HEK293T (cell line): Measurements from ENCODE around the gene RABL6.
A peak's percentile ranks its signal among the peaks of the same experiment; 100 is the strongest.

Experiments
- CTCF ChIA-PET: fragments of 350-600 bp; formaldehyde crosslinking; extraction: SDS; loops from one replicate; lab custom pipeline; 2021; ENCODE audit warnings: antibody characterized with exemption, inconsistent platforms; lab: Yijun Ruan, JAX
- POLR2A ChIA-PET: fragments of 350-600 bp; formaldehyde crosslinking; extraction: SDS; loops from one replicate; lab custom pipeline; 2020; ENCODE audit warnings: antibody characterized with exemption, inconsistent platforms; lab: Yijun Ruan, JAX
- DNase-seq: peaks from one replicate; pipeline ENCODE4 v3.0.0; 2012; ENCODE audit warnings: mixed read lengths; ENCODE audit errors: extremely low spot score
- ARNT ChIP-seq: fragments of 450-650 bp; IDR thresholded peaks from 2 replicates; pipeline ENCODE4 v1.6.1; 2017; ENCODE audit warnings: mild to moderate bottlenecking
- BHLHE40 ChIP-seq: fragments of 450-650 bp; IDR thresholded peaks from 2 replicates; pipeline ENCODE4 v1.6.1; 2016; ENCODE audit warnings: mild to moderate bottlenecking, moderate library complexity, borderline replicate concordance
- CTBP1 ChIP-seq: fragments of 450-650 bp; IDR thresholded peaks from 2 replicates; pipeline ENCODE4 v1.6.1; 2016; ENCODE audit warnings: borderline replicate concordance
- ELF4 ChIP-seq: fragments of 450-650 bp; IDR thresholded peaks from 2 replicates; pipeline ENCODE4 v1.6.1; 2017; ENCODE audit warnings: antibody characterized with exemption
- FOXA1 ChIP-seq: fragments of 450-650 bp; IDR thresholded peaks from 2 replicates; pipeline ENCODE4 v1.6.1; 2016; ENCODE audit warnings: mild to moderate bottlenecking
- FOXK2 ChIP-seq: fragments of 450-650 bp; IDR thresholded peaks from 2 replicates; pipeline ENCODE4 v1.6.1; 2016; ENCODE audit warnings: mild to moderate bottlenecking
- FOXM1 ChIP-seq: fragments of 450-650 bp; IDR thresholded peaks from 2 replicates; pipeline ENCODE4 v1.6.1; 2017; ENCODE audit warnings: mild to moderate bottlenecking, borderline replicate concordance
- HDGF ChIP-seq: fragments of 450-650 bp; IDR thresholded peaks from 2 replicates; pipeline ENCODE4 v1.6.1; 2017; ENCODE audit warnings: antibody characterized with exemption, borderline replicate concordance
- L3MBTL2 ChIP-seq: fragments of 450-650 bp; conservative IDR thresholded peaks from 2 replicates; pipeline ENCODE4 v1.6.1; 2016; ENCODE audit warnings: mild to moderate bottlenecking
- LEF1 ChIP-seq: fragments of 450-650 bp; IDR thresholded peaks from 2 replicates; pipeline ENCODE4 v1.6.1; 2017; ENCODE audit warnings: mild to moderate bottlenecking, borderline replicate concordance
- NFRKB ChIP-seq: fragments of 450-650 bp; IDR thresholded peaks from 2 replicates; pipeline ENCODE4 v1.6.1; 2016; ENCODE audit warnings: mild to moderate bottlenecking, moderate library complexity
- SP1 ChIP-seq: fragments of 450-650 bp; IDR thresholded peaks from 2 replicates; pipeline ENCODE4 v1.6.1; 2017
- SUZ12 ChIP-seq: fragments of 450-650 bp; IDR thresholded peaks from 2 replicates; pipeline ENCODE4 v1.6.1; 2016; ENCODE audit warnings: mild to moderate bottlenecking
- TARDBP ChIP-seq: fragments of 450-650 bp; IDR thresholded peaks from 2 replicates; pipeline ENCODE4 v1.6.1; 2016
- ZNF384 ChIP-seq: fragments of 450-650 bp; IDR thresholded peaks from 2 replicates; pipeline ENCODE4 v1.6.1; 2016
- TF ChIP-seq, protein P1 (sequence below): fragments of 450-650 bp; IDR thresholded peaks from 2 replicates; pipeline ENCODE4 v1.6.1; 2016

The RABL6 gene

DNA sequence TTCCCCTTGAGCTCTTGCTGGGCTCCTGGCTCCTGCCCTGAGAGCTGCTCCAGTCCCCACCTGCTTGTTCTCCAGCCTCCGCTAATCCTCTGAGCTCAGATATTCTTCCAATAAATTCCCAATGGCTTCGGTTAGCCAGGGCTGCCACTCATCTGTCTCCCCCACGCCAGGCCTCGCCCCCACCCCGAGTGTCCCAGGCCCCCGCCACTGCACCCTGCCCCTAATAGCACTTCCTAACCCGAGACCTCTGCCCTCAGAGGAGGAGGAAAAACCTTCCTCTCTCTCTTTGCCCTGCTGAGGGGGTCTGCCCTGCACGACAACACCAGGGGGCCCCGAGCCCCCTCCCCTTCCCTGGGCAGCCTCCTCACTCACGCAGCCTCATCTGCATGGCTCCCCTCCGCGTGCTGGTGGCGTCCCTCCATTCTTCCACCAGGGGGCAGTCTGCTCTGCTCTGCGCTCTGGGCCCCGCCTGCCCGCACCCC, 38.0 kb upstream of the RABL6 start:
- ChIA-PET CTCF (interaction anchor here (0.6 to 1.2 kb wide), 4 partner anchors 8 to 41 kb away, joined by 3 to 5 read pairs (median 4); no protein-coding TSS in a partner anchor), POLR2A (no interaction called here)
- TF ChIP-seq FOXM1 (peak; percentile 62; the same call in 1 of the 2 replicates), ZNF384 (no peak), L3MBTL2 (peak; percentile 47; the same call in 1 of the 2 replicates)
- TF ChIP-seq, protein P1, sequence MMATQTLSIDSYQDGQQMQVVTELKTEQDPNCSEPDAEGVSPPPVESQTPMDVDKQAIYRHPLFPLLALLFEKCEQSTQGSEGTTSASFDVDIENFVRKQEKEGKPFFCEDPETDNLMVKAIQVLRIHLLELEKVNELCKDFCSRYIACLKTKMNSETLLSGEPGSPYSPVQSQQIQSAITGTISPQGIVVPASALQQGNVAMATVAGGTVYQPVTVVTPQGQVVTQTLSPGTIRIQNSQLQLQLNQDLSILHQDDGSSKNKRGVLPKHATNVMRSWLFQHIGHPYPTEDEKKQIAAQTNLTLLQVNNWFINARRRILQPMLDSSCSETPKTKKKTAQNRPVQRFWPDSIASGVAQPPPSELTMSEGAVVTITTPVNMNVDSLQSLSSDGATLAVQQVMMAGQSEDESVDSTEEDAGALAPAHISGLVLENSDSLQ, result peak; percentile 91
- DNase-seq, result peak; percentile 78

DNA sequence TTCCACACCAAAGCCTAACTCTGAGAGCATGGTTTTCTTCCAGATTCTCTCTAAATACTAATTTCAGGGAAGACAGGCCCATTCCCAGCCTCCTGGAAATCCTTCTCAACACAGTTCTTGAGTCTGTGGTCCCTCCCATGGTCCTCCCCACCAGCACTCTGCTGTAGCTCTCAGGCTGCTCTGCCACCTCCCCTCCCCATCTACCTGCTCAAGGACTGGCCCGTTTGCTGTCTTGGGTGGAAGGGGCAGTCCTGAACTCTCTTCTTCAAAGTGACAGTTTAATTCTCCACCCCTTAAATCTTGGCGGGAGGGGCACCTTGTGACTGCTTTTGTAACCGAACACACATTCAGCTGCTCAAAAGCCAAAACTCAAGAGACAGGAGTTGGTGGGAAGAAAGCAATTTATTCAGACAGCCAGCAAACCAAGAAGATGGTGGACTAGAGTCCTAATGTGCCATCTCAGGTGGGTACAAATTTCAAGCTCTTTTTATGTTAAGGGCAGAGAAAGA, 35.8 kb upstream of the RABL6 start:
- TF ChIP-seq CTBP1, result no peak
- no peak for TF ChIP-seq SUZ12
- no peak for TF ChIP-seq FOXK2
- no peak for TF ChIP-seq TARDBP
- TF ChIP-seq L3MBTL2, result no peak
- TF ChIP-seq BHLHE40, result no peak
- no peak for TF ChIP-seq SP1
- no peak for TF ChIP-seq ELF4
- no peak for TF ChIP-seq LEF1
- TF ChIP-seq HDGF, result no peak
- no peak for TF ChIP-seq FOXA1
- TF ChIP-seq ARNT, result no peak
- TF ChIP-seq ZNF384, result no peak
- TF ChIP-seq FOXM1, result no peak
- TF ChIP-seq, protein P1, result no peak
- TF ChIP-seq NFRKB, result no peak
- POLR2A ChIA-PET, result no interaction called here
- CTCF ChIA-PET, result interaction anchor here (0.6 to 1.6 kb wide), 2 partner anchors 8 to 45 kb away, joined by 3 to 5 read pairs; no protein-coding TSS in a partner anchor
- no peak for DNase-seq

DNA sequence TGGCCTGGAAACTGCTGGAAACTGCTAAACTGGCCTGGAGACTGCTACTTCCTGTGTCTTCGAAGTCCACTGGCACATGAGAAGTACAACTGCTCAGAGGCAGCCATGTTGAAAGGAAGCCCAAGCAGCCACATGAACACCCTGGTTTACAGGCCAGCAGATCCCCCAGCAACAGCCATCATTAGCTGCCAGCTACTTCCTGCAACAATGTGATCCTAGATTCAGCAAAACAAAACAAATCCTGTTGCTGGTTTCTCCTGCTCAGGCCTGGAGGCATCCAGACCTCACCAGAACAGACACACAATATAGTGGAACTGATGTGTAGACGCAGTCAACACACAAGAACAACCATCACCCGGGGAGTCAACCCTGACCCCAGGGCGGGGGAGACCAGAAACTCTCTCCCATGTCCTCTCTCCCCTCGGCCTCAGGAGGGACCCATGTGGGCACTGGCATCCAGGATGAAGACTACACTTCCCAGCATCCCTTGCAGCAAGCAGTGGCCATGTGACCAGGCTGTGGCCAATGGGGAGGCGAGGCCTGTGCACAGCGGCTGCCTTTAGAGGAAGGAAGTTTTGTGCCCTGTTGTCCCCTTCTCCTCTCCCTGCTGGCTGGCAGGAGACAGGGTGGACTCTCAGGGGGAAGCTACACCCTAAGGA, 34.2 kb upstream of the RABL6 start:
- DNase-seq, result peak; percentile 62
- CTCF ChIA-PET, result no interaction called here
- POLR2A ChIA-PET, result no interaction called here
- TF ChIP-seq FOXM1 (no peak), L3MBTL2 (peak; percentile 69)

DNA sequence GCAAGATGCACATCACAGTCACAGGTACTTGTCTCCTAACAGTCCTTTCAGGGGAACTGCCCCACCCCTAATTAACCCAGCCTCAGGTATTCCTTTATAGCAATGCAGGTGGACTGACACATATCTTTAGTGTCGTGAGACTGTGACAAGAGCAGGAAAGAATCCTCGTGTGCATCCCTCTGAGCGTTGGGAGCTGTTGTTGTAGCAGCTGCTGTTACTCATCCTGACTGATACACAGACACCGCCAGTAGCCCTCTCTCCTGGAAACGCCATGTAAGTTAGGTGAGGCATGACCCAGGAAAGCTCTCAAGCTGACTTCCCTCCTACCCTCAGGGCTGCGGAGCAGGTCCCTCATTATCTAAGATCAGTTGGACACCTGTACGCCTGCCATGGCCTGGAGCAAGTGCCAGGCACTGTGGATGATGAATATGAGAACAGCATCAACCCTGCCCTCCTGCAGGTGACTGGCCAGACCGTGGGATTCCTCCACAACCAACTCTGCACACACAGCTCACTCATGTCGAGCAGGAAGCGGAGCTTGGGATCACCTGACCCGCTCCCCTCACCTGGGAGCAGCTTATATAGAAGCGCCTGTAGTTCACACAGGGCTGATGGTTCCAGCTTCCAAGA, 33.2 kb upstream of the RABL6 start:
- no peak for DNase-seq
- POLR2A ChIA-PET, result interaction anchor here (1.2 kb wide), 1 partner anchor 312 kb away, joined by 3 read pairs; the partner anchor contains the start of gene MAN1B1
- CTCF ChIA-PET, result interaction anchor here (0.8 kb wide), 1 partner anchor 255 kb away, joined by 3 read pairs; no protein-coding TSS in a partner anchor
- TF ChIP-seq HDGF, result no peak
- TF ChIP-seq L3MBTL2, result no peak
- no peak for TF ChIP-seq LEF1

DNA sequence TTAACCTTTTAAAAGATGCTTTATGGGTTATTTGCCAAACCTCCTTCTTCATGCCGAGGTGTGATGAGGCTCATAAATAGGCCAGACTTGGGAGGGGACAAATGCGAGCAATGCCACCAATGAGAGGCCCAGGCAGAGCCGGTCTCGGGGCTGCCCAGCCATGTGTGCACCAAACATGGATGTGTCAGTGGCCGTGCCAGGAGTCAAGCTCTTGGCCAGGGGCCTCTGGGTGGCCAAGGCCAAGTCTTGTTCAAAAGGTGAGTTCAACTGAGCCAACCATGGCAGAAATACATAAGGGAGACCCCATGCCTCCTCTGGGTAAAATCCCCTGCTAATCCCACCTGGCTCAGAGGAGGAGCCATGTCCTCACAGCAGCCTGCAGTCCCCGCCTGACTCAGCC, 32.6 kb upstream of the RABL6 start:
- CTCF ChIA-PET, result interaction anchor here (0.8 kb wide), 1 partner anchor 254 kb away, joined by 3 read pairs; no protein-coding TSS in a partner anchor
- TF ChIP-seq SP1 (no peak), HDGF (no peak), CTBP1 (no peak), BHLHE40 (no peak), FOXM1 (no peak), LEF1 (no peak), FOXK2 (no peak), ELF4 (no peak), SUZ12 (no peak), TARDBP (no peak), NFRKB (no peak), FOXA1 (no peak), L3MBTL2 (no peak), ARNT (no peak)
- TF ChIP-seq, protein P1, result no peak
- DNase-seq, result no peak
- POLR2A ChIA-PET, result interaction anchor here (1.2 kb wide), 1 partner anchor 311 kb away, joined by 3 read pairs; the partner anchor contains the start of gene MAN1B1

DNA sequence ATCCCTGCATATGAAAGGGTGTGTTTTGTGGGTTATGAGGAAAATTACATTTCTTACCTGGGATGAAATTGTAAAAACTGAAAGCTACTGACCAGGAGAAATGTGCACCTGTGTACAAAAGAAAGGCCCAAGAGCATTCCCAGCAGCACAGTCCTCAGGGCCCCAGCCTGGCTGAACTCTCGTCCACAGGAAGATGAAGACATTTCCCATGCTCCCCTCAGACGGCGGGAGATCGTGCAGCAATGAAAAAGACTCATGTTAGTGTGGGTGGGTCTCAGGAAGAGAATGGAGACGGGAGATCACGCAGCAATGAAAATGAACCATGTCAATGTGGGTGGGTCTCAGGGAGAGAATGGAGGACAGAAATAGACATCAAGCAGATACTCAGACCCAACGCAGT, 30.8 kb upstream of the RABL6 start:
- ChIA-PET CTCF (no interaction called here), POLR2A (interaction anchor here (1.0 kb wide), 1 partner anchor 49 kb away, joined by 3 read pairs; no protein-coding TSS in a partner anchor)
- no peak for TF ChIP-seq CTBP1
- no peak for TF ChIP-seq FOXM1
- no peak for TF ChIP-seq SUZ12
- TF ChIP-seq ARNT, result no peak
- no peak for TF ChIP-seq LEF1
- no peak for TF ChIP-seq ELF4
- no peak for DNase-seq
